ENCODE data around the gene MYO1C. TPM values are rescaled to one million over a fixed set of nuclear protein-coding genes. Genes with fewer than 3 reads are reported as not detected.

Gene MYO1C
- total RNA-seq, 2 donors from 2014 or later: 94.4 to 120 TPM

GRCh38 chr17:1416414-1416813 is 76.1 kb downstream of the MYO1C start:
- no peak for TF ChIP-seq POLR2AphosphoS5 (IDR thresholded peaks at IDR 0.05)
- Histone ChIP-seq H3K4me3 (no peak overlapping the region), H3K27ac (no peak overlapping the region), H3K9me3 (no peaks in the 10 kb centered on the region), H3K4me1 (replicated peaks) (no peaks in the 10 kb centered on the region), H3K36me3 (no peaks in the 10 kb centered on the region), H3K27me3 (replicated peaks; ENCODE audit: insufficient read depth) (no peaks in the 10 kb centered on the region)
- WGBS: 94% methylated on average over 5 of the region's 5 CpGs
- DNase-seq (ENCODE audit: low spot score): no peak
- intact Hi-C loops (cut with DNase I): no loop called here

GRCh38 chr17:1414634-1415033 is 77.9 kb downstream of the MYO1C start:
- whole genome bisulfite sequencing: 79% methylated on average over 10 of the region's 10 CpGs

More at GRCh38 chr17:1414634-1415033, 77.9 kb downstream of the MYO1C start:
- Histone ChIP-seq H3K27me3 (replicated peaks; ENCODE audit: insufficient read depth) (no peaks in the 10 kb centered on the region), H3K9me3 (no peaks in the 10 kb centered on the region), H3K4me1 (replicated peaks) (no peaks in the 10 kb centered on the region), H3K36me3 (no peaks in the 10 kb centered on the region), H3K27ac (no peak overlapping the region), H3K4me3 (no peak overlapping the region)
- TF ChIP-seq POLR2AphosphoS5 (IDR thresholded peaks at IDR 0.05): no peak
- no peak for TF ChIP-seq CTCF (IDR thresholded peaks at IDR 0.05)
- no peak for TF ChIP-seq POLR2A (IDR thresholded peaks at IDR 0.05)
- no peak for DNase-seq (ENCODE audit: low spot score)
- intact Hi-C loops (cut with DNase I): no loop called here

Other genes with a start within 250 kb of the MYO1C start
- gene BHLHA9, start 222.2 kb downstream of the MYO1C start, total RNA-seq: not detected
- under 1 TPM in 1 of 2 donors, not detected in 1; 0.40 TPM for gene TRARG1, start 213.0 kb downstream of the MYO1C start, total RNA-seq
- 100 to 1,000 TPM; 643 to 716 TPM for gene YWHAE, start 92.5 kb downstream of the MYO1C start, total RNA-seq
- 10 to 100 TPM; 52.6 to 77.7 TPM for gene CRK, start 36.5 kb downstream of the MYO1C start, total RNA-seq
- gene INPP5K, start 23.9 kb upstream of the MYO1C start, total RNA-seq: 10 to 100 TPM; 82.7 to 87.4 TPM
- gene PITPNA, start 70.1 kb upstream of the MYO1C start, total RNA-seq: 10 to 100 TPM; 51.6 to 57.5 TPM
- gene SLC43A2, start 136.1 kb upstream of the MYO1C start, total RNA-seq: 10 to 100 TPM; 11.8 to 14.8 TPM
- 10 to 100 TPM; 11.0 to 14.5 TPM for gene SCARF1, start 153.0 kb upstream of the MYO1C start, total RNA-seq
- gene RILP, start 157.2 kb upstream of the MYO1C start, total RNA-seq: 10 to 100 TPM; 16.9 to 24.4 TPM
- gene PRPF8, start 192.2 kb upstream of the MYO1C start, total RNA-seq: 100 to 1,000 TPM; 235 to 321 TPM
- gene TLCD2, start 217.7 kb upstream of the MYO1C start, total RNA-seq: 1 to 10 TPM; 2.3 TPM
- gene WDR81, start 232.0 kb upstream of the MYO1C start, total RNA-seq: 10 to 100 TPM; 39.2 to 72.9 TPM